ENCODE results near the gene OXSR1.

GRCh38 chr3:38297947-38298711 lies 132.8 kb downstream of the OXSR1 start:
- TF ChIP-seq TAF1 (IDR thresholded peaks at IDR 0.05; ENCODE audit: borderline replicate concordance, insufficient read depth, low read length) (no peak), POLR2AphosphoS5 (IDR thresholded peaks at IDR 0.05; ENCODE audit: low read depth, low read length) (no peak)
